IMR-90 (cell line): Measurements from ENCODE around the gene DUSP16. TPM values are rescaled to one million over a fixed set of nuclear protein-coding genes. Genes with fewer than 3 reads are reported as not detected.

Source experiments
- ATAC-seq: fragments of 200-7000 bp; cut with Tn5 transposase; 2 replicates; pipeline ENCODE4 v1.9.1; 2020; ENCODE audit warnings: low read depth, mild to moderate bottlenecking, moderate library complexity
- BruUV-seq: library from RNA; stranded (reverse); fragments of 400-500 nt; replicated peaks from 2 replicates; lab custom pipeline; 2021; lab: Mats Ljungman, UMichigan
- CTCF ChIA-PET: fragments of 300-600 bp; formaldehyde crosslinking; extraction: SDS; loops from one replicate; lab custom pipeline; 2021; ENCODE audit warnings: antibody characterized with exemption; lab: Yijun Ruan, JAX
- POLR2A ChIA-PET: fragments of 300-600 bp; sonication (Branson Sonifier 250); formaldehyde crosslinking; loops from one replicate; lab custom pipeline; 2022; ENCODE audit warnings: antibody characterized with exemption; ENCODE audit not compliant: unreplicated experiment; lab: Charles Lee
- DNase-seq: peaks from one replicate; pipeline ENCODE4 v3.0.0; 2013
- H2AFZ ChIP-seq: replicated peaks from 2 replicates; pipeline ENCODE3; 2013; ENCODE audit warnings: low read length, mild to moderate bottlenecking; ENCODE audit not compliant: poor library complexity
- H2AK5ac ChIP-seq: 2 replicates; pipeline ENCODE4 v1.6.1; 2013; ENCODE audit warnings: low read depth, low read length, inconsistent platforms
- H2AK9ac ChIP-seq: replicated peaks from 2 replicates; pipeline ENCODE3; 2013; ENCODE audit warnings: mild to moderate bottlenecking, low read depth, low read length, moderate library complexity; ENCODE audit not compliant: poor library complexity
- H2BK120ac ChIP-seq: 2 replicates; pipeline ENCODE4 v1.6.1; 2013; ENCODE audit warnings: low read depth, low read length, inconsistent platforms
- H2BK15ac ChIP-seq: 3 replicates; pipeline ENCODE4 v1.6.1; 2013; ENCODE audit warnings: low read depth, low read length, inconsistent platforms
- H2BK20ac ChIP-seq: 2 replicates; pipeline ENCODE4 v1.6.1; 2013; ENCODE audit warnings: low read depth, mild to moderate bottlenecking, inconsistent platforms, low read length, moderate library complexity
- H2BK5ac ChIP-seq: 2 replicates; pipeline ENCODE4 v1.6.1; 2013; ENCODE audit warnings: mild to moderate bottlenecking, low read depth, low read length, inconsistent platforms; ENCODE audit not compliant: poor library complexity, severe bottlenecking
- H3K14ac ChIP-seq: replicated peaks from 2 replicates; pipeline ENCODE4 v1.6.1; 2013; ENCODE audit warnings: low read depth, low read length, inconsistent platforms
- H3K18ac ChIP-seq: 2 replicates; pipeline ENCODE4 v1.6.1; 2013; ENCODE audit warnings: low read depth, low read length, control low read depth
- H3K23ac ChIP-seq: 2 replicates; pipeline ENCODE4 v1.6.1; 2013; ENCODE audit warnings: low read depth, low read length, inconsistent platforms
- H3K27ac ChIP-seq: 2 replicates; pipeline ENCODE4 v1.5.1; 2013; ENCODE audit warnings: mild to moderate bottlenecking, control low read depth, low read length; ENCODE audit not compliant: insufficient read depth
- H3K27me3 ChIP-seq: 2 replicates; pipeline ENCODE4 v1.6.1; 2013; ENCODE audit warnings: low read length; ENCODE audit not compliant: control insufficient read depth, insufficient read depth
- H3K36me3 ChIP-seq: 2 replicates; pipeline ENCODE4 v1.6.1; 2013; ENCODE audit warnings: low read length, mixed read lengths; ENCODE audit not compliant: control insufficient read depth, insufficient read depth
- H3K4ac ChIP-seq: 2 replicates; pipeline ENCODE4 v1.6.1; 2013; ENCODE audit warnings: low read depth, low read length, inconsistent platforms
- H3K4me1 ChIP-seq: 2 replicates; pipeline ENCODE4 v1.6.1; 2013; ENCODE audit warnings: low read length, mixed read lengths; ENCODE audit not compliant: control insufficient read depth, insufficient read depth
- H3K4me2 ChIP-seq: 2 replicates; pipeline ENCODE4 v1.6.1; 2013; ENCODE audit warnings: low read depth, mild to moderate bottlenecking, control low read depth, low read length, moderate library complexity
- H3K4me3 ChIP-seq: 2 replicates; pipeline ENCODE4 v1.5.1; 2013; ENCODE audit warnings: low read depth, mild to moderate bottlenecking, control low read depth, low read length, moderate library complexity; ENCODE audit not compliant: insufficient read depth
- H3K56ac ChIP-seq: 2 replicates; pipeline ENCODE4 v1.6.1; 2013; ENCODE audit warnings: low read length, inconsistent platforms; ENCODE audit not compliant: insufficient read depth; ENCODE audit errors: extremely low read depth
- H3K79me1 ChIP-seq, 2 experiments: 2 replicates each; pipeline ENCODE4 v1.6.1; 2013; ENCODE audit warnings: low read length in 2 of 2, inconsistent platforms in 1 of 2, low read depth in 1 of 2
- H3K9ac ChIP-seq: 2 replicates; pipeline ENCODE4 v1.6.1; 2013; ENCODE audit warnings: low read depth, low read length, control low read depth
- H3K9me1 ChIP-seq: 2 replicates; pipeline ENCODE4 v1.6.1; 2013; ENCODE audit warnings: low read length, inconsistent platforms; ENCODE audit not compliant: insufficient read depth
- H3K9me3 ChIP-seq: 2 replicates; pipeline ENCODE4 v1.6.1; 2013; ENCODE audit warnings: low read length; ENCODE audit not compliant: control insufficient read depth, insufficient read depth
- H4K20me1 ChIP-seq: 2 replicates; pipeline ENCODE4 v1.6.1; 2013; ENCODE audit warnings: low read length, inconsistent platforms; ENCODE audit not compliant: insufficient read depth
- H4K5ac ChIP-seq: 2 replicates; pipeline ENCODE4 v1.6.1; 2013; ENCODE audit warnings: mild to moderate bottlenecking, low read depth, low read length, control low read depth
- H4K8ac ChIP-seq, 2 experiments: 2 replicates each; pipeline ENCODE4 v1.6.1; 2013; ENCODE audit warnings: low read depth in 2 of 2, low read length in 2 of 2, control low read depth in 1 of 2, inconsistent platforms in 1 of 2
- H4K91ac ChIP-seq: 2 replicates; pipeline ENCODE4 v1.6.1; 2013; ENCODE audit warnings: low read depth, low read length, inconsistent platforms; ENCODE audit not compliant: insufficient read depth
- CEBPB ChIP-seq: IDR thresholded peaks from 2 replicates; pipeline ENCODE4 v1.6.1; 2012; ENCODE audit warnings: low read depth, low read length, improper control_type of control experiment
- CHD1 ChIP-seq: IDR thresholded peaks from 2 replicates; pipeline ENCODE4 v1.6.1; 2012; ENCODE audit warnings: low read depth, low read length, improper control_type of control experiment
- CTCF ChIP-seq: conservative IDR thresholded peaks from 2 replicates; pipeline ENCODE4 v1.5.1; 2012; ENCODE audit warnings: mild to moderate bottlenecking, low read depth, low read length, improper control_type of control experiment
- ELK1 ChIP-seq: fragments of 150-350 bp; IDR thresholded peaks from 2 replicates; pipeline ENCODE4 v1.6.1; 2016; ENCODE audit warnings: low read depth, mild to moderate bottlenecking, low read length, moderate library complexity, borderline replicate concordance
- FOS ChIP-seq: fragments of 150-350 bp; IDR thresholded peaks from 2 replicates; pipeline ENCODE4 v1.6.1; 2016; ENCODE audit warnings: low read depth, low read length
- MAFK ChIP-seq: IDR thresholded peaks from 2 replicates; pipeline ENCODE4 v1.6.1; 2012; ENCODE audit warnings: low read depth, low read length, improper control_type of control experiment
- MAZ ChIP-seq: IDR thresholded peaks from 2 replicates; pipeline ENCODE4 v1.6.1; 2012; ENCODE audit warnings: low read depth, mild to moderate bottlenecking, low read length, improper control_type of control experiment, moderate library complexity, borderline replicate concordance
- NFE2L2 ChIP-seq: fragments of 150-350 bp; IDR thresholded peaks from 2 replicates; pipeline ENCODE4 v1.6.1; 2016; ENCODE audit warnings: low read depth, mild to moderate bottlenecking, low read length
- POLR2A ChIP-seq: IDR thresholded peaks from 2 replicates; pipeline ENCODE4 v1.6.1; 2012; ENCODE audit warnings: mild to moderate bottlenecking, low read depth, low read length
- RFX5 ChIP-seq: IDR thresholded peaks from 2 replicates; pipeline ENCODE4 v1.8.0; 2012; ENCODE audit warnings: low read depth, mild to moderate bottlenecking, low read length, moderate library complexity
- SMC3 ChIP-seq: fragments of 150-350 bp; IDR thresholded peaks from 2 replicates; pipeline ENCODE4 v1.6.1; 2016; ENCODE audit warnings: low read depth, mild to moderate bottlenecking, antibody characterized with exemption, low read length, moderate library complexity
- WGBS, 2 experiments: methylation state at CpG; one replicate each; pipeline versions ENCODE4 v1.1.5 to v1.1.7; 2013; ENCODE audit warnings: missing lambda C conversion rate in 2 of 2; ENCODE audit not compliant: insufficient read length in 1 of 2; ENCODE audit errors: extremely low coverage in 2 of 2; 5-methylcytosine and 5-hydroxymethylcytosine counted together
- dilution Hi-C: fragments of 300-500 bp; cut with HindIII; formaldehyde crosslinking; loops from one replicate; pipeline ENCODE4 v1.14.3; 2018; ENCODE audit warnings: low sequenced_read_pairs; ENCODE audit not compliant: unreplicated experiment
- in situ Hi-C: fragments of 300-500 bp; cut with MboI; formaldehyde crosslinking; loops from 3 replicates; pipeline ENCODE4 v1.14.3; 2019; ENCODE audit warnings: low sequenced_read_pairs, inconsistent platforms, mixed read lengths
- intact Hi-C: fragments of 100-400 bp; cut with micrococcal nuclease; formaldehyde crosslinking; loops from 2 replicates; pipeline ENCODE4 v1.10.0; 2022
- polyA plus RNA-seq, 3 experiments: library from polyadenylated mRNA; depleted of rRNA; stranded (reverse); fragments of >200 nt; gene quantifications; 2 replicates each; pipeline ENCODE4 v1.2.3, GENCODE V29; 2012; ENCODE audit warnings: low replicate concordance in 1 of 3
- total RNA-seq: library from RNA; depleted of rRNA; stranded (reverse); fragments of >200 nt; gene quantifications from 2 replicates; pipeline ENCODE4 v1.2.3, GENCODE V29; 2012

DUSP16 gene
- total and polyA plus RNA-seq, 2 of the 4 experiments (the other 2 are of a cell fraction), result 4.7 to 10.0 TPM

- Histone ChIP-seq H3K4me2 (no peak overlapping the region), H3K14ac (no peak overlapping the region), H4K8ac (no peak overlapping the region), H3K9ac (no peak overlapping the region), H3K36me3 (peaks cover 2% of the 10 kb centered on the region; the same call in 1 of the 2 replicates), H3K18ac (no peak overlapping the region), H4K20me1 (peaks cover 3% of the 10 kb centered on the region; the same call in 1 of the 2 replicates), H3K9me3 (no peaks in the 10 kb centered on the region), H3K27me3 (no peaks in the 10 kb centered on the region), H3K27ac (no peak overlapping the region), H3K4me3 (no peak overlapping the region), H2BK20ac (no peak overlapping the region), H2BK5ac (no peak overlapping the region), H2AK5ac (no peak overlapping the region), H2BK15ac (no peak overlapping the region), H2BK120ac (no peak overlapping the region), H3K79me1 (peaks cover 14 to 31% of the 10 kb centered on the region in 2 experiments), H4K91ac (no peak overlapping the region), H3K4ac (no peak overlapping the region), H3K23ac (no peak overlapping the region), H4K5ac (no peak overlapping the region), H2AK9ac (no peak overlapping the region), H3K56ac (no peak overlapping the region), H3K4me1 (peaks cover 9% of the 10 kb centered on the region), H3K9me1 (peaks cover 8% of the 10 kb centered on the region; the same call in 1 of the 2 replicates), H2AFZ (no peak overlapping the region)
- POLR2A ChIA-PET, result no interaction called here
- CTCF ChIA-PET, result no interaction called here
- ATAC-seq, result no peak
- intact Hi-C loops, result no loop called here
- dilution Hi-C loops, result no loop called here
- DNase-seq, result no peak
- no TSS peak for BruUV-seq
- in situ Hi-C loops, result no loop called here
- TF ChIP-seq CEBPB (no peak), NFE2L2 (no peak), ELK1 (no peak), CHD1 (no peak), POLR2A (no peak), MAFK (no peak), RFX5 (no peak), SMC3 (no peak), MAZ (no peak), FOS (no peak), CTCF (no peak)
- no CpG with 5 or more reads among the region's 5 CpGs for WGBS, 2 experiments
Observed at GRCh38 chr12:12511895-12512711, 50.6 kb downstream of the DUSP16 start.
